Loucy (cell line): Measurements from ENCODE around the gene NOS3.

Source experiments
- EZH2phosphoT487 ChIP-seq: fragments of 200-600 bp; IDR thresholded peaks from 2 replicates; pipeline ENCODE4 v1.6.1; 2018; ENCODE audit warnings: antibody characterized with exemption, mild to moderate bottlenecking, moderate library complexity, borderline replicate concordance
- TF ChIP-seq, protein P1 (sequence below): fragments of 200-600 bp; sonication (generic); conservative IDR thresholded peaks from 2 replicates; pipeline ENCODE4 v1.5.1; 2014; ENCODE audit warnings: mild to moderate bottlenecking, antibody characterized with exemption, low read length

GRCh38 chr7:151062399-151063211 lies 71.8 kb downstream of the NOS3 start:
- TF ChIP-seq EZH2phosphoT487: no peak
- TF ChIP-seq, protein P1, sequence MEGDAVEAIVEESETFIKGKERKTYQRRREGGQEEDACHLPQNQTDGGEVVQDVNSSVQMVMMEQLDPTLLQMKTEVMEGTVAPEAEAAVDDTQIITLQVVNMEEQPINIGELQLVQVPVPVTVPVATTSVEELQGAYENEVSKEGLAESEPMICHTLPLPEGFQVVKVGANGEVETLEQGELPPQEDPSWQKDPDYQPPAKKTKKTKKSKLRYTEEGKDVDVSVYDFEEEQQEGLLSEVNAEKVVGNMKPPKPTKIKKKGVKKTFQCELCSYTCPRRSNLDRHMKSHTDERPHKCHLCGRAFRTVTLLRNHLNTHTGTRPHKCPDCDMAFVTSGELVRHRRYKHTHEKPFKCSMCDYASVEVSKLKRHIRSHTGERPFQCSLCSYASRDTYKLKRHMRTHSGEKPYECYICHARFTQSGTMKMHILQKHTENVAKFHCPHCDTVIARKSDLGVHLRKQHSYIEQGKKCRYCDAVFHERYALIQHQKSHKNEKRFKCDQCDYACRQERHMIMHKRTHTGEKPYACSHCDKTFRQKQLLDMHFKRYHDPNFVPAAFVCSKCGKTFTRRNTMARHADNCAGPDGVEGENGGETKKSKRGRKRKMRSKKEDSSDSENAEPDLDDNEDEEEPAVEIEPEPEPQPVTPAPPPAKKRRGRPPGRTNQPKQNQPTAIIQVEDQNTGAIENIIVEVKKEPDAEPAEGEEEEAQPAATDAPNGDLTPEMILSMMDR: no peak
